Adrenal gland (tissue), 12 donors: ENCODE results near the gene TMEM156. TPM values are rescaled to one million over a fixed set of nuclear protein-coding genes. Genes with fewer than 3 reads are reported as not detected.

ENCODE experiments used
- DNase-seq, 7 donors: peaks; one replicate each; pipeline ENCODE4 v3.0.0-alpha.2; 2019 to 2020
- H3K27ac ChIP-seq, 5 donors: fragments of 200-600 bp; sonication (generic) in 4 of 5; 1 replicate in 3 of 5; 2 replicates in 2 of 5; pipeline versions ENCODE4 v1.5.1 to v1.8.0; 2016 to 2020; ENCODE audit warnings: mild to moderate bottlenecking in 1 of 5
- H3K27me3 ChIP-seq: fragments of 200-600 bp; 2 replicates; pipeline ENCODE4 v1.8.0; 2021
- H3K36me3 ChIP-seq, 2 donors: fragments of 200-600 bp; replicated peaks in 1 of 2; 1 replicate in 1 of 2; 2 replicates in 1 of 2; pipeline versions ENCODE4 v1.5.1 to v1.8.0; 2018 to 2022
- H3K4me1 ChIP-seq, 2 donors: fragments of 200-600 bp; replicated peaks in 1 of 2; 1 replicate in 1 of 2; 2 replicates in 1 of 2; pipeline versions ENCODE4 v1.5.1 to v1.8.0; 2018 to 2021
- H3K4me3 ChIP-seq, 4 donors: fragments of 200-600 bp; sonication (generic) in 3 of 4; one replicate each; pipeline ENCODE4 v1.5.1; 2016 to 2018
- H3K9me3 ChIP-seq, 3 donors: fragments of 200-600 bp; sonication (generic) in 1 of 3; replicated peaks in 1 of 3; 1 replicate in 2 of 3; 2 replicates in 1 of 3; pipeline versions ENCODE4 v1.5.1 to v1.8.0; 2016 to 2021
- POLR2A ChIP-seq, 2 donors: fragments of 450-650 bp; IDR thresholded peaks; one replicate each; pipeline ENCODE4 v1.6.1; 2017; ENCODE audit warnings: antibody characterized with exemption in 2 of 2, mild to moderate bottlenecking in 2 of 2, moderate library complexity in 1 of 2
- WGBS, 4 donors: extraction: QIAGEN DNeasy Blood & Tissue Kit in 2 of 4; methylation state at CpG; one replicate each; pipeline versions ENCODE4 v1.1.5 to v1.1.7; 2013 to 2017; 5-methylcytosine and 5-hydroxymethylcytosine counted together
- intact Hi-C, 2 donors: fragments of 100-400 bp; cut with DNase I; formaldehyde crosslinking; loops; one replicate each; pipeline versions ENCODE4 v1.14.1 to v1.15.0; 2022 to 2023
- polyA plus RNA-seq, 3 donors: library from polyadenylated mRNA; stranded (reverse); fragments of 200-250 nt in 2 of 3; fragments of 350-450 nt in 1 of 3; fragmentation: Illumina TruSeq in 1 of 3; extraction: RNeasy Lipid Tissue Mini Kit (QIAGEN cat#74804) in 1 of 3; gene quantifications; one replicate each; pipeline ENCODE4 v1.2.3, GENCODE V29; 2013 to 2014
- total RNA-seq, 9 donors: library from RNA; depleted of rRNA in 4 of 9; stranded (reverse); fragments of >200 nt in 4 of 9; fragments of 120-200 nt in 1 of 9; fragmentation: NEBNext Ultra II Directional in 1 of 9; extraction: Animal tissue kit (Norgen Biotek cat#: 25700) in 1 of 9; gene quantifications; one replicate each; pipeline versions ENCODE4 v1.1.0 to v1.2.4, GENCODE V29; 2013 to 2023
- TF ChIP-seq, protein P1 (sequence below), 6 experiments: fragments of 450-650 bp in 4 of 6; fragments of 200-600 bp in 2 of 6; sonication (generic) in 1 of 6; IDR thresholded peaks; 1 replicate in 5 of 6; 2 replicates in 1 of 6; pipeline versions ENCODE4 v1.5.1 to v1.8.0; 2016 to 2021; ENCODE audit warnings: antibody characterized with exemption in 6 of 6, mild to moderate bottlenecking in 2 of 6, moderate library complexity in 1 of 6
- donor health status: healthy with polysubstance abuse.
- donor health status: Bipolar disorder and iron deficiency.
- donor health status: DM: yes; HTN: yes; CAD: no.
- donor health status: DM: no; HTN: no; CAD: no.
- donor health status: DM: no; HTN: no; CAD: no.
- donor health status: DM: yes; HTN: yes; CAD: no.

TMEM156 gene
- total and polyA plus RNA-seq, 12 donors, result 0.29 to 4.1 (median 0.88) TPM; not detected in 2

DNA sequence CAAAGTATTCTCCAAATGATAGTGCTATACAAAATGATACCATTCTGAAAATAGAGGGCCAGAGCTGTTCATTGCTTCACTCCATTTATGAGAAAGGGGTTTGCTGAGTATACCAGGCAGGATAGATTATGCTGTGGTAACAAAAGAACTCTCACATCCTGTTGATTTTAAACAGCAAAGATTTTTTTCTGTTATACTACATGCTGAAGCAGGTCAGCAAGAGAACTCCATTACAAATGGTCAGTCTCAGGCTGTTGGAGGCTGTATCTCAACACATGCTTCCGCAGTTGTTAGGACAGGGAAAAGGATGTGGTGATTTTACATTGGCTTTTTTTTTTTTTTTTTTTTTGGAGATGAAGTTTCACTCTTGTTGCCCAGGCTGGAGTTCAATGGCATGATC, 16.1 kb upstream of the TMEM156 start:
- 67 to 93% (median 75%) methylated on average over 1 of the region's 1 CpG for WGBS, 4 donors
- intact Hi-C loops, result loop anchor here in 1 of 2 donors (10.0 kb wide), 1 partner anchor 134 kb away; no protein-coding TSS in a partner anchor
- H3K27ac ChIP-seq, result no peak overlapping the region

DNA sequence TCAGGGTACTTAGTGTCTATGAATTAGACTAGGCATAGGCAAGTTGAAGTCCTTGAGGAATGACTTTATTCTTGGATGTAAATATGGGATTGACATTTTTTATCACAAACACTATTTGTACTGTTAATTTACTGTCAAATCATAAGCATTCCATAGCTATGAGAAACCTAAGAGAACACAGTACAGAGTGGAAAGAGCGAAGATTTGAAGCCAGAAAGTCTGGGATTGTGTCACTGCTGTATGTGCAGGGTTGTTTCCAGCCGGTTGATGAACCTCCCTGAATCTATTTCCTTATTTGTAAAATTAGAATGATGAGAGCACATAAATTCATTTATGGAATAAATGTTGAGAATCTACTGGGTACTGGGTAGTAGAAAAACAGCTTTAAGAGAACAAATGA, 15.5 kb upstream of the TMEM156 start:
- no peaks in the 10 kb centered on the region for H3K9me3 ChIP-seq
- no peak for DNase-seq
- H3K27me3 ChIP-seq, result no peaks in the 10 kb centered on the region
- 77 to 86% (median 82%) methylated on average over 2 of the region's 2 CpGs for WGBS, 4 donors
- TF ChIP-seq, protein P1, sequence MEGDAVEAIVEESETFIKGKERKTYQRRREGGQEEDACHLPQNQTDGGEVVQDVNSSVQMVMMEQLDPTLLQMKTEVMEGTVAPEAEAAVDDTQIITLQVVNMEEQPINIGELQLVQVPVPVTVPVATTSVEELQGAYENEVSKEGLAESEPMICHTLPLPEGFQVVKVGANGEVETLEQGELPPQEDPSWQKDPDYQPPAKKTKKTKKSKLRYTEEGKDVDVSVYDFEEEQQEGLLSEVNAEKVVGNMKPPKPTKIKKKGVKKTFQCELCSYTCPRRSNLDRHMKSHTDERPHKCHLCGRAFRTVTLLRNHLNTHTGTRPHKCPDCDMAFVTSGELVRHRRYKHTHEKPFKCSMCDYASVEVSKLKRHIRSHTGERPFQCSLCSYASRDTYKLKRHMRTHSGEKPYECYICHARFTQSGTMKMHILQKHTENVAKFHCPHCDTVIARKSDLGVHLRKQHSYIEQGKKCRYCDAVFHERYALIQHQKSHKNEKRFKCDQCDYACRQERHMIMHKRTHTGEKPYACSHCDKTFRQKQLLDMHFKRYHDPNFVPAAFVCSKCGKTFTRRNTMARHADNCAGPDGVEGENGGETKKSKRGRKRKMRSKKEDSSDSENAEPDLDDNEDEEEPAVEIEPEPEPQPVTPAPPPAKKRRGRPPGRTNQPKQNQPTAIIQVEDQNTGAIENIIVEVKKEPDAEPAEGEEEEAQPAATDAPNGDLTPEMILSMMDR (IDR thresholded peaks at IDR 0.05), result no peak
- no peak for TF ChIP-seq POLR2A (IDR thresholded peaks at IDR 0.05)
- no peak overlapping the region for H3K4me3 ChIP-seq
- intact Hi-C loops, result loop anchor here in 1 of 2 donors (10.0 kb wide), 1 partner anchor 133 kb away; no protein-coding TSS in a partner anchor
- peaks cover 16 to 43% of the 10 kb centered on the region in 2 donors for H3K4me1 ChIP-seq
- H3K36me3 ChIP-seq, result no peaks in the 10 kb centered on the region
- no peak overlapping the region for H3K27ac ChIP-seq

More for the DNA sequence above, 16.1 kb upstream of the TMEM156 start:
- TF ChIP-seq, protein P1 (IDR thresholded peaks at IDR 0.05), result no peak
- TF ChIP-seq POLR2A (IDR thresholded peaks at IDR 0.05), result no peak
- H3K27me3 ChIP-seq, result no peaks in the 10 kb centered on the region
- H3K9me3 ChIP-seq, result no peaks in the 10 kb centered on the region
- no peaks in the 10 kb centered on the region for H3K36me3 ChIP-seq
- no peak for DNase-seq
- H3K4me3 ChIP-seq, result no peak overlapping the region
- H3K4me1 ChIP-seq, result peaks cover 16 to 37% of the 10 kb centered on the region in 2 donors

DNA sequence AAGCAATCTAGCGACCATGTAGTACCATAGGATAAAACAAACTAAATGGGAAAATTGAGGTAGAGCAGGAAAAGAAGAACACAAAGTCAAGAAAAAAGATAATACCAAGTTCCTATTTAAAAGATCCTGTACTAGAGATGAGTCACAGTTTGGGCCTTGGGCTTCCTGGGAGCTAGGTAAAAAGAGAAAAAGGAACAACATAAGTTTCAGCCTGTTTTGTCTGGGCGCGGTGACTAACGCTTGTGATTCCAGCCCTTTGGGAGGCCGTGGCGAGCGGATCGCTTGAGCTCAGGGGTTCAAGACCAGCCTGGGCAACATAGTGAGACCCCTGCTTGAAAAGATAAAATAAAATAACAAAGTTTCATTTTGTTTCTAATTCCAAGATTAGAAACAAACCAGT, 14.0 kb upstream of the TMEM156 start:
- Histone ChIP-seq H3K27ac (peak overlapping the region; percentile 28 to 99 (median 93)), H3K4me3 (peak overlapping the region in 2 of 4 donors; percentile 51 to 97), H3K27me3 (no peaks in the 10 kb centered on the region), H3K9me3 (no peaks in the 10 kb centered on the region), H3K4me1 (peaks cover 16 to 43% of the 10 kb centered on the region in 2 donors), H3K36me3 (no peaks in the 10 kb centered on the region)
- DNase-seq, result peak; percentile 54 to 78 (median 73)
- TF ChIP-seq POLR2A (IDR thresholded peaks at IDR 0.05), result no peak
- TF ChIP-seq, protein P1 (IDR thresholded peaks at IDR 0.05), result no peak
- intact Hi-C loops, result loop anchor here in 1 of 2 donors (10.0 kb wide), 1 partner anchor 131 kb away; no protein-coding TSS in a partner anchor
- WGBS, 4 donors, result 28 to 55% (median 41%) methylated on average over 8 of the region's 8 CpGs

DNA sequence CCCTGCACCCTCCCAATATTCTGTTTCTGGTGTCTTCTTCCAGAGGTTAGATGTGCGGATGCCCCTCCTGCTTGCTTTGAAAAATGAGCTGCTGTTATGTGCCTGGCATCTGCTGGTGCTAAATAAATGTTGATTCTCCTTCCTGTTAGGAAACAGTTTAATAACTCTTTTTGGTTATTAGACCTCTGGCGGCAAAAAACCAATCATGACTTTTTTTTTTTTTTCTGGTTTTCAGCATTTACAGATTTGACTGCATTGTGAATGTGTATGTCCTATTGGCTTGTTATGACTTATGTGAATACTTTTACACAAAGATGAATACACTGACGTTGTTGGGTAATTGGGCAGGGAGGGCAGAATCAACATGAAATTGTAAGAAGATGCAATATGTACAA, 13.6 kb upstream of the TMEM156 start:
- no peaks in the 10 kb centered on the region for H3K9me3 ChIP-seq
- peak overlapping the region in 2 of 4 donors; percentile 51 to 97 for H3K4me3 ChIP-seq
- peak overlapping the region; percentile 28 to 99 (median 93) for H3K27ac ChIP-seq
- WGBS, 4 donors, result 12 to 22% (median 14%) methylated on average over 3 of the region's 3 CpGs
- intact Hi-C loops, result loop anchor here in 1 of 2 donors (10.0 kb wide), 1 partner anchor 131 kb away; no protein-coding TSS in a partner anchor
- peaks cover 16 to 43% of the 10 kb centered on the region in 2 donors for H3K4me1 ChIP-seq
- DNase-seq, result peak in 3 of 7 donors; percentile 18 to 32 (median 26)
- TF ChIP-seq, protein P1 (IDR thresholded peaks at IDR 0.05), result no peak
- no peak for TF ChIP-seq POLR2A (IDR thresholded peaks at IDR 0.05)
- no peaks in the 10 kb centered on the region for H3K36me3 ChIP-seq
- H3K27me3 ChIP-seq, result no peaks in the 10 kb centered on the region
